ENCODE results near the gene R3HDM4.

R3HDM4 gene

DNA sequence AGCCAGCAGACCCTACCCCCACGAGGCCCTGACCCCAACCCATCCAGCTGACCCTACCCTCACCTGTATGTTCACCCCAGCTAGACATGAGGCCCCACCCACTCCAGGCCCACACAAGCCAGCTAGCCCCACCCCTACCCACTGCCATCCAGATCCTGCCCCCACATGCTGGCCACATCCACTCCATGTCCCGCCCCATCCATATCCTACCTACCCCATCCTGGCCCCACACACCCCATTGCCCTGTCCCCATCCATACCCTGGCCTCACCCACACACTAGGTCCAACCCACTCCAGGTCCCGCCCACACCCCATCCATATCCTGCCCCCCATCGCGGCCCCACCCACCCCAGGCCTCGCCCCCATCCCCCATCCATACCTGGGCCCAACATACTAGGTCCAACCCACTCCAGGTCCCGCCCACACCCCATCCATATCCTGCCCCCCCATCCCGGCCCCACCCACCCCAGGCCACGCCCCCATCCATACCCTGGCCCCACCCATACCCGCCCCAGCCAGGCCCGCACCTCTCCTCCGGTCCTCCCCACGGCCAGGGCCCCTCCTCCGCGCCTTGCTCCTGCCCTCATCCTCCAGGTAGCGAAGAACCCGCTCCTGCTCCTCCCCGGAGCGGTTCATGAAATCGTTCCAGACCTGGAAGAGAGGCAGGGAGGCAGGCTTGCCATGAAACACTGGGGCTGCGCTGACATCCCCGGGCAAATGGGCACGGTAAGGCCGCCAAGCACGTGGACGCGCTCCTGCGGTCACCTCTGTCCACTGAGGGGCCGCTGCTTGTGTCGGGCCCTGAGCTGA, 12.5 kb downstream of the R3HDM4 start:
- no peak overlapping the region for H3K4me3 ChIP-seq (ENCODE audit: insufficient read depth, low read length, poor library complexity, severe bottlenecking)
- no peaks in the 10 kb centered on the region for H3K9me3 ChIP-seq (ENCODE audit: insufficient read depth, low read length)
- no peak overlapping the region for H2AFZ ChIP-seq (ENCODE audit: low read depth, low read length, severe bottlenecking)
- H4K20me1 ChIP-seq (ENCODE audit: low read depth, low read length): no peaks in the 10 kb centered on the region
- peaks cover 5% of the 10 kb centered on the region; the same call in 1 of the 2 replicates for H3F3A ChIP-seq (ENCODE audit: insufficient read depth)
- no peak for TF ChIP-seq EZH2phosphoT487 (conservative IDR thresholded peaks at IDR 0.05; ENCODE audit: low read length)
- TF ChIP-seq, protein P1, sequence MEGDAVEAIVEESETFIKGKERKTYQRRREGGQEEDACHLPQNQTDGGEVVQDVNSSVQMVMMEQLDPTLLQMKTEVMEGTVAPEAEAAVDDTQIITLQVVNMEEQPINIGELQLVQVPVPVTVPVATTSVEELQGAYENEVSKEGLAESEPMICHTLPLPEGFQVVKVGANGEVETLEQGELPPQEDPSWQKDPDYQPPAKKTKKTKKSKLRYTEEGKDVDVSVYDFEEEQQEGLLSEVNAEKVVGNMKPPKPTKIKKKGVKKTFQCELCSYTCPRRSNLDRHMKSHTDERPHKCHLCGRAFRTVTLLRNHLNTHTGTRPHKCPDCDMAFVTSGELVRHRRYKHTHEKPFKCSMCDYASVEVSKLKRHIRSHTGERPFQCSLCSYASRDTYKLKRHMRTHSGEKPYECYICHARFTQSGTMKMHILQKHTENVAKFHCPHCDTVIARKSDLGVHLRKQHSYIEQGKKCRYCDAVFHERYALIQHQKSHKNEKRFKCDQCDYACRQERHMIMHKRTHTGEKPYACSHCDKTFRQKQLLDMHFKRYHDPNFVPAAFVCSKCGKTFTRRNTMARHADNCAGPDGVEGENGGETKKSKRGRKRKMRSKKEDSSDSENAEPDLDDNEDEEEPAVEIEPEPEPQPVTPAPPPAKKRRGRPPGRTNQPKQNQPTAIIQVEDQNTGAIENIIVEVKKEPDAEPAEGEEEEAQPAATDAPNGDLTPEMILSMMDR (IDR thresholded peaks at IDR 0.05; ENCODE audit: insufficient read depth, low read length, poor library complexity, severe bottlenecking): no peak
- no peaks in the 10 kb centered on the region for H3K79me2 ChIP-seq (ENCODE audit: insufficient read depth, low read length)
- no peaks in the 10 kb centered on the region for H3K36me3 ChIP-seq (ENCODE audit: low read length)
- no peak overlapping the region for H3K27ac ChIP-seq (ENCODE audit: low read depth, low read length)
- no peaks in the 10 kb centered on the region for H3K27me3 ChIP-seq (ENCODE audit: low read length)
- H3K4me2 ChIP-seq (ENCODE audit: low read depth, low read length, poor library complexity, severe bottlenecking): no peak overlapping the region
- no peak overlapping the region for H3K9ac ChIP-seq (ENCODE audit: low read length)
- no peaks in the 10 kb centered on the region for H3K9me2 ChIP-seq (replicated peaks; ENCODE audit: insufficient read depth, low read length)

DNA sequence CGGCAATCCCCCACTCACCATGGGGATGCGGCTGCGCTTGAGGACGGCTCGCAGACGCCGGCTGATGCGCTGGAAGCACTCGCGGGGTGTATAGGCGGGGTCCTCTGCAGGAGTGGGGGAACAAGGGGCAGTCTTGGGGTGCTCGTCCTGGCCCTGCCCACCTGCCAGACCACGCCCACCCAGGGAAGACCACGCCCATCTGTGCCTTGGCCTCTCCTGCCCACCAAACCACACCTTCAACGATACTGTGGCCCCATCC, 13.0 kb downstream of the R3HDM4 start:
- Histone ChIP-seq H4K20me1 (ENCODE audit: low read depth, low read length) (no peaks in the 10 kb centered on the region), H3K9me2 (replicated peaks; ENCODE audit: insufficient read depth, low read length) (no peaks in the 10 kb centered on the region), H2AFZ (ENCODE audit: low read depth, low read length, severe bottlenecking) (no peak overlapping the region), H3K9ac (ENCODE audit: low read length) (no peak overlapping the region), H3F3A (ENCODE audit: insufficient read depth) (peaks cover 5% of the 10 kb centered on the region; the same call in 1 of the 2 replicates), H3K4me2 (ENCODE audit: low read depth, low read length, poor library complexity, severe bottlenecking) (no peak overlapping the region), H3K9me3 (ENCODE audit: insufficient read depth, low read length) (no peaks in the 10 kb centered on the region), H3K79me2 (ENCODE audit: insufficient read depth, low read length) (no peaks in the 10 kb centered on the region), H3K27ac (ENCODE audit: low read depth, low read length) (no peak overlapping the region), H3K36me3 (ENCODE audit: low read length) (no peaks in the 10 kb centered on the region), H3K4me3 (ENCODE audit: insufficient read depth, low read length, poor library complexity, severe bottlenecking) (no peak overlapping the region), H3K27me3 (ENCODE audit: low read length) (no peaks in the 10 kb centered on the region)
- TF ChIP-seq, protein P1 (IDR thresholded peaks at IDR 0.05; ENCODE audit: insufficient read depth, low read length, poor library complexity, severe bottlenecking): no peak
- TF ChIP-seq EZH2phosphoT487 (conservative IDR thresholded peaks at IDR 0.05; ENCODE audit: low read length): no peak

DNA sequence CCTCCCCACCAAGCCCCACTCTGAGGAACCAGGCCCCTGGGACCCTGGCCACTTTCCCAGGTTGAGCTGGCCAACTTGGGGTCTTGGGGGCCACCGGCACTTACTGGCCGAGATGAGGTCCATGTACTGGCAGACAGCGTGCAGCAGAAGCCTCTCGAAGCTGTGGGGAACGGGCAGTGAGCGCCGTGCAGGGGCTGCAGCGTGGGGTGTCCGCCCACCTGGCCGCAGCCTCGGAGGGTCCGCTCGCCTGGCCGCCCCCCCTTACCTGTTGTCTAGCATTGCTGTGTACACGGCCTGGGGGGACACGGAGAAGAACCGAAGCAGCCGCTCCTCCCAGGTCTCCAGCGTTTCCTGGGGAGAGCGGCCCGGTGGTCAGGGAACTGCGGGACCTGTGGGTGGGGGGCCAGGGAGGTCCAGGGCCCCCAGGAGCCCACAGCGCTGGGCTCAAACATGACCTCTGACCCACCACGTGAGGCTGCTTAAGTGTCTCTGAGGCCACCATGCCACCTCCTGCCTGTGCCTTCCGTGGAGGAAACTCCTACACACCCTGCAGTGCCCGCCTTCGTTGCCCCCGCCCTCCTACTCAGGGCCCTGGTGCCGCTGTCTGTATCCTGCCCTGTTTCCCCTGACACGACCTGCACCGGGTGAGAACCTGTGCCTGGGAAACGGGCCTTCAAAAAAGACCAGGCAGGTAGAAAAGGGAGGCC, 13.5 kb downstream of the R3HDM4 start:
- Histone ChIP-seq H3K4me3 (ENCODE audit: insufficient read depth, low read length, poor library complexity, severe bottlenecking) (no peak overlapping the region), H2AFZ (ENCODE audit: low read depth, low read length, severe bottlenecking) (no peak overlapping the region), H3K27ac (ENCODE audit: low read depth, low read length) (no peak overlapping the region), H3K9me3 (ENCODE audit: insufficient read depth, low read length) (no peaks in the 10 kb centered on the region), H3K79me2 (ENCODE audit: insufficient read depth, low read length) (no peaks in the 10 kb centered on the region), H3K9ac (ENCODE audit: low read length) (no peak overlapping the region), H3K27me3 (ENCODE audit: low read length) (no peaks in the 10 kb centered on the region), H4K20me1 (ENCODE audit: low read depth, low read length) (no peaks in the 10 kb centered on the region), H3K9me2 (replicated peaks; ENCODE audit: insufficient read depth, low read length) (no peaks in the 10 kb centered on the region), H3K4me2 (ENCODE audit: low read depth, low read length, poor library complexity, severe bottlenecking) (no peak overlapping the region), H3F3A (ENCODE audit: insufficient read depth) (peaks cover 5% of the 10 kb centered on the region; the same call in 1 of the 2 replicates), H3K36me3 (ENCODE audit: low read length) (no peaks in the 10 kb centered on the region)
- TF ChIP-seq EZH2phosphoT487 (conservative IDR thresholded peaks at IDR 0.05; ENCODE audit: low read length): no peak
- TF ChIP-seq, protein P1 (IDR thresholded peaks at IDR 0.05; ENCODE audit: insufficient read depth, low read length, poor library complexity, severe bottlenecking): no peak
